GM19043 (cell line): Measurements from ENCODE around the gene RUNDC3A.
A peak's percentile ranks its signal among the peaks of the same experiment; 100 is the strongest.
"Not testable (repeated sequence)": the region's sequence is repeated elsewhere in the genome, so short reads cannot be mapped to it uniquely, and the experiment has no call there.

Experiments used
- ATAC-seq: cut with Tn5 transposase; IDR thresholded peaks from one replicate; pipeline ENCODE4 v1.9.1; 2021; ENCODE audit warnings: low read depth; ENCODE audit not compliant: unreplicated experiment

Gene RUNDC3A

DNA sequence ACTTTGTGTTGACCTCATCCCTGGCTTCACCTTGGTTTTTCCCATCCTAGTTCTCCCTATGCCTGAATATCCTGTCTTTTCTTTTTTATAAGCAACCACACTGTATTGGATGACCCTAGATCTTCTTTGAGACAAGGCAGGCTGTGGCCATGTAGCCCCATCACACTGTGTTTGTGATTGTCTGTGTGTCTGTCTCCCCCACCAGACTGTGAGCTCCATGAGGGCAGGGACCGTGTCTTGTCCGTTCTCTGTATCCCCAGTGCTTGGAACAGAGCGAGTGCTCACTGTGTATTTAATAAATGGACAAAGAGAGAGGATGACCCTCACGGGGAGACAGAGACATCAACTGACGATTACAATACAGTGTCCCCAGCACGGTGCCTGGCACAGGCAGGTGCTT is 9.1 kb downstream of the RUNDC3A start:
- no peak for ATAC-seq

DNA sequence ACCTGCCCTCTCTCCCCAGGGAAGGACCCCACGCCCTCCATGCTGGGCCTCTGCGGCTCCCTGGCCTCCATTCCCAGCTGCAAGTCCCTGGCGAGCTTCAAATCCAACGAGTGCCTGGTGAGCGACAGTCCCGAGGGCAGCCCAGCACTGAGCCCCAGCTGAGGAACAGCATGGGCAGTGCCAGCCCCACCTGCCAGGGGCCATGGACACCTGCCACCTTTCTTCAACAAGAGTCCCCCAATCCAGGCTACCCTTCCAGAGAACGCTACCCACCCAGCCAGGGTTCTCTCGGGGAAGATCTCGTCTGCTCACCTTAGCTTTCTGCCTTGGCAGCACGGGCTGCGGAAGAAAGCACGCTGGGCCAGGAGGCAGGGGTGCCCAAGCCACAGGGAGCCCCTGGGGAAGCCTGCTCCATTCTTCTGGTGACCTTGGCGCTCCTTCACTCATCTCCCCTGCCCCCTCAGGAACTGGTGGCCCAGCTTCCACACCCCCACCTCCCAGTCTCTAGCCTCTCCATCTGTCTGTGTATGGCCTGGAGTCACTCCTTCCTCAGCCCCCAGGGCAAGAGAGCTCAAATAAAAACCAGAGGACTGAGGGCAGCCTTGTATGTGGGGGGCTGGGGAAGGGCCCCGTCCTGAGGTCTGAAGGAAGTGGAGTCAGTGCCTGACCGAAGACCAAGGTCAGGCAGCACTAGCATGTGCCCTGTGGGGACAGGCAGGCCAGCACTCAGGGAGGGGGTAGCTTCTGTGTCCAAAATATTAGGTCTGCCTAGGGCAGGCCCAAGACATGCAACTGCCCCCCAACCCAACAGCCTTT is 9.9 kb downstream of the RUNDC3A start:
- ATAC-seq = no peak

DNA sequence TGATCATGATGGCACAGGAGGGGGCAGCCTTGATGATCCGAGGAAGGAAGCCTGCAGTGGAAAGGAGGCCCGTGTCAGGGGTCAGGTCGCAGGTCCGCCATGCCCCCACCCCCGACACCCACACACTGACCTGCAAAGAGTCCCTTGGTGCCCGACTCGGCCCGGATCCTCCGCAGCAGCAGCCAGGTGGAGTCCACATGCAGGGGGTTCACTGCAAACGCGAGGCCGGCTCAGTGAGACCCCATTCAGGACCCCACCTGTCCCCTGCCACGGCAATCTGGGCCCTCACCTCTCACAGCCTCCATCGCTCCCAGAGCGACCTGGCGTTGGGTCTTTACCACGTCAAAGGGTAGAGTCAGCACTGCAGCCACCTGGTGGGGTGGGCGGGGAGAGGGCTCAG is 11.7 kb downstream of the RUNDC3A start:
- no peak for ATAC-seq

DNA sequence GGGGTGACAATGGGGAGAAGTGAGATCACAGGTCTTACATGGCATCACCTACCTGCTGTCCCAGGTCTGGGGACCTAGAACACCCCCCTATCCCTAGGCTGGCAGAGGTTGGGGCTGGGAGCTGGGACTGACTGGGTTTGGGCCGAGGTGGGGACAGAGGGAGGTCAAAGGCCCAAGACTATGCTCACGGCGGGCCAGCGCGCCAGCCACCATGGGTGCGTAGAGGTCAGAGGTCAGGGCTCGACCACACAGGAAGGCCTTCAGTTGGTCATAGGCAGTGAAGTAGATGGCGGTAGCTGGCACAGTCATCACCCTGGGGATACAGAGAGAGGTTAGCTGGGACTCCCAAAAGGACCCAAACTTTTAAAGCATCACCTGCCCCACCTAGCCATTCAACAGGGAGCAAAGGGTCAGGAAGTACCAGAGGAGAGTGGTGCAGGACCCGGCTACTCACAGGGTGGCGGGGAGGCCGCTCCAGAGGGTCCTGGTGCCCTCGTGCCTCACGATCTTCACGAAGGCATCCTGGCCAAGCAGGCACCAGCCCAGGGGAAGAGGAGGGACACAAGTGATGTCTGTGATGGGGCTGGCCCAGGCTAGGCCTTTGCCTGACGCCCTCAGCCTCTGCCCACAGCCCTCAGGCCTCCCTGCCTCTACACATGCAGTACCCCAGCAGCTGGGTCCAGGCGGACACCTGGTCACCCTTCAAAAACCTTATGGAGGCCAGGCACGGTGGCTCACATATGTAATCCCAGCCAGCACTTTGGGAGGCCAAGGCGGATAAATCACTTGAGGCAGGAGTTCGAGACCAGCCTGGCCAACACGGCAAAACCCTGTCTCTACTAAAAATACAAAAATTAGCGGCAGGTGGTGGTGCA is 13.1 kb downstream of the RUNDC3A start:
- no peak for ATAC-seq

DNA sequence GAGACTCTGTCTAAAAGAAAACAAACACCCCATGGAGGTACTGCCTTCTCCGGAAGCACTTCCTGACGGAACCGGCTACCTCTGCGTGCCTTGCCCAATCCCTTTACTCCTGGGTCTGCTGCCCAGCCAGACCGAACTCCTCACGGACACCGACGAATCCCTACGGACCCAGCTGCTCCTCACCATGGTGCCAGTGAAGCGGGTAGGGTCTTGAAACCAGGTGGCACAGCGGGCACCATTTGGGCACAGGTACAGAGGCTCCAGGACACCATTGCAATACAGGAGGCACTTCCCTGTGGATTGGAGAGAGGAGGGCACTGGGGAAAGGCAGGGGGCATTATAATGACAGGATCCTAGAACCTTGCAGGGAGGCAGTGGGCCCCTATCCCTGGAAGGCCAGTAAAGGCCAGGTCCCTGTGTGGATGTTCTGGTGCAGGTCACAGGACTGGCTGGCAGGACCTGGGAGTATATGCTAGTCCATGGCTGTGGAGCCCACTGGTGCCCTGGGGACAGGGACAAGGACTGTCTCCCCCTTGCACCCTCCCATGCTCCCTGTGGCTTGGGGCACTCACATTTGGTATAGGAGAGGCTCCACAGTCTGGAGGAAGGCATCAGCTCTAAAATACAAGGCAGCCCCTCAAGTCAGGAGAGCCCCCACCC is 14.0 kb downstream of the RUNDC3A start:
- no peak for ATAC-seq

DNA sequence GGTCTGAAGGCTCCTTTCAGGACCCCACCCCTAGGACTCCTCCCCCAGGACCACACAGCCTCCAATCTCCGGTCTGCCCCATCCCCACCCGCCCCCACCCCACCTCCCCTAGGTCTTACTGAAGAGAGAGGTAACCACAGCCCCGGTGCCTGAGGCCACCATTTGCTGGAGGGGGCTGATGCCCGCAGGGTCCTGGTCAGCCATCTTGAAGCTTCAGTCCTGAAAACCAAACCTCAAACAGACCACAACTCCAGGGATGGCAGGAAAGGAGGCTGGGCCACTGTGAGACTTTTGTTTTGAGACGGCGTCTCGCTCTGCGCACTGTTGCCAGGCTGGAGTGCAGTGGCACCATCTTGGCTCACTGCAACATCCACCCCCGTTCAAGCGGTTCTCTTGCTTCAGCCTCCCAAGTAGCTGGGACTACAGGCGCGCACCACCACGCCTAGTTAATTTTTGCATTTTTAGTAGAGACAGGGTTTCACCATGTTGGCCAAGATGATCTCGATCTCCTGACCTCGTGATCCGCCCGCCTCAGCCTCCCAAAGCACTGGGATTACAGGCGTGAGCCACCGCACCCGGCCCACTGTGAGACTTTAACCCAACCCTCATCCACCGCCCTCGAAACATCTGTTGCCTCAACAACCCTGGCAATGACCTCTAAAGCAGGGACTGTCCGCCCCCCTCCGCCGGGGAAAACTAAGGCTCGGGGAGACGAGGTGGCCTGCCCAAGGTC is 15.1 kb downstream of the RUNDC3A start:
- ATAC-seq = no peak

DNA sequence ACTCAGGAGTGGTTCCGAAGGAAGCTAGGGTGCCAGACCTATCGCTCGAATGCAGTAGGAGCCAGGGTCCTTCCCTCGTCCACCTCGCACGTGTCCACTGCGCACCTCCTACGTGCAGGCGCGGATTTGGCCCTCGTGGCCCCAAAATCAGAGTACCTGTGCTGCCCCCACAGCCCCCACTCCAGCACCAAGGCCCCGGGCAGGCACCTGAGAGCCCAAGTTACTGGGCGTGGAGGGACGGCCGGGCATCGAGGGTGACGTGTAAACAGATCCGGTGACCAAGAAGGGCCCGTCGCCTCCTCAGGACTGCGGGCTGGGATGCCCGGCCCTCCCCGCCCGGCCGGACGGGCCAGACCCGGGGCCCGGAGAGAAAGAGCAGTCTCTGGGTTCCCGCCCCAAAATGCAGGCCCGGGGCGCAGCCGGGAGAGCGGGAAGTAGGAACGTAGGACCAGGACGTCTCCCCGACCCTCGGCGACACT is 15.7 kb downstream of the RUNDC3A start:
- no peak for ATAC-seq

DNA sequence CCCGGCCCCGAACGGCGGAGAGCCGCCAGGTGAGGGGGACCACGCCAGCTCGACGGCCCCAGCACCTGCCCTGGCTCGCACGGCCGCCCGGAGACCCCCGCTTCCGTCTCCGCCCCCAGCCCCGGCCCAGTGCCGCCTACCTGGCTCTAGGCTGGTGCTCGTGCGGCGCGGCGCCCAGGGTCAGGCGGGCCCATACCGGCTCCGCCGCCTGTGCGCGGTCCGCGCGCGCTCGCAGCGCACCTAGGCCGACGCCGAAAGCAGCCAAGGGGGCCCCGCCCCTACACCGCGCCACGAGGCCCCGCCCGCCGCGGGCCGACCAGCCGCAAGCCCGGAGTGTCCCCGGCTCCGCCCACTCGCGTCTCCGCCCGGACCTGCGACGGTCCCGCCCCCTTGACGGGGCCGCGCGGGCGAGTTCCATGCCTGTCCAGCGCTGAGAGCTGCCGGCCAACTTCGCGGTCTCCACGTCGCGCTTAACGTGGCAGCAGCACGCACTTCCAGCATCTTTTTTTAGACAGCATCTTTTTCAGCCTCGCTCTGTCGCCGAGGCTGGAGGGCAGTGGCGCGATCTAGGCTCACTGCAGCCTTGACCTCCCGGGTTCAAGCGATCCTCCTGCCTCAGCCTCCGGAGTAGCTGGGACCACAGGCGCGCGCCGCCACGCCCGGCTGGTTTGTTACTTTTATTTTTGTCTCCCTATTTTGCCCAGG is 16.3 kb downstream of the RUNDC3A start, which contains the start of gene SLC25A39:
SLC25A39 (minus strand) TSS at position 253 of the 705 bp plus-strand sequence. CDS start 1,261 bp downstream, outside the sequence.
- peak; percentile 49 for ATAC-seq

DNA sequence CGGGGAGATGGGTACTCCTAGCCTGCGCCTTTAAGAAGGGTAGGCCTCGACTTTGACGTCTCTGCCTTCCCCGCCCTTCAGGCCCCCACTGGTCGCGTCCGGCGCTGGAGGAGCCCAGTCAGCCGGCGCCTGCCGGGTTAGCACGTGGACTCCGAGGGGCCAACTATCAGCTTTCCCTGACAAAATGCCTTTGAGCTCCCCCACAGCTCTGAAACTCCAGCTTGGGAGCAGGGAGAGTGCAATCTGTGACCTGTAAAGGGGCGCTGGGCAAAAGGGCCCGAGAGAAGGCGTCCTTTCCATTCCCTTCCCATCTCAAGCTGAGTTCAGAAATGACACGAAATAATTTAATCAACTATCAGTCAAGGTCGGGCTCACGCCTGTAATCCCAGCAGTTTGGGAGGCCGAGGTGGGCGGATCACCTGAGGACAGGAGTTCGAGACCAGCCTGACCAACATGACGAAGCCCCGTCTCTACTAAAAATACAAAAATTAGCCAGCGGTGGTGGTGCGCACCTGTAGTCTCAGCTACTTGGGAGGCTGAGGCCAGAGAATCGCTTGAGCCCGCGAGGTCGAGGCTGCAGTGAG is 18.6 kb downstream of the RUNDC3A start:
- ATAC-seq = peak; percentile 63

DNA sequence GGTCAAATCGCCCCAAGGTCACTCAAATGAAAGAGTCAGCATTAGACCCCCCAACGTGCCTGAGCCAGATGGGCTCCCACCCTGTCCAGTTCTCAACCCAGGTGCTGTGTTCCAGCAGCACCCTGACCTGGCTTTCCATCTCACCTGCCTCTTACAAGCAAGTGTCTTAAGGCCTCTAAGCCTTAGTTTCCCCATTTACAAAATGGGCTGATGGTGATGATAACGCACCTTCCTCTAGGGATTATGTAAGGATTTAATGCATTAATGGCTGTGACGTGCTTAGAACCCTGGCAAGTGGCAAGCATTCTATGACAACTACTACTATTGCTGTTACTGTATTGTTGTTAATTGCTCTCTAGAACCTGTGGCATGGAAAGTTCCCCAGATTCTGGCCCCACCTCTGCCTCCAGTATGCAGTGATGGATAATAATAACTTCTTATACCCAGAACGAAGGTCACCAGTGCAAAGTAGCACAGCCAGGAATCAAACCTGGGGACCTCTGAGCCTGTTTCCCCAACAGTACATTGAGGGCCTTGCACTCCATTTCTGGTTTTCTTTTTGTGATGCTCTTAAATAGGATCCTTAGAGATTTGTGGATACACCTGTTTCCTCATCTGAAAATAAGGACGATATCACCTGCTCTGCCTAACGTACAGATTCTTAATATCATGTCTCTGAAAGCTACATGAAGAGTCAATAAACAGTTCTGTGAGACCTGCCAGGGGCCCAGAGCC is 19.5 kb downstream of the RUNDC3A start:
- ATAC-seq = no peak

DNA sequence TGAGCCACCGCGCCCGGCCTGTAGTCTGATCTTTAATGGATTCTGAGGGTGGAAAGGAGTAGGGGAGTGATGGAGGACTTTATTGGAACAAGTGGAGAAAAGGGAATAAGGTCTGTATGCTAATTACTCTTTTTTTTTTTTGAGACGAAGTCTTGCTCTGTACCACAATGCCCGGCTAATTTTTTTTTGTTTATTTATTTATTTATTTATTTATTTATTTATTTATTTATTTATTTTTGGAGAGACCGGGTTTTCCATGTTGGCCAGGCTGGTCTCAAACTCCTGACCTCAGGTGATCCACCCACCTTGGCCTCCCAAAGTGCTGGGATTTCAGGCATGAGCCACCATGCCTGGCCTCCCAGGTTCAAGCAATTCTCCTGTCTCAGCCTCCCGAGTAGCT is 21.1 kb downstream of the RUNDC3A start:
- not testable (repeated sequence) for ATAC-seq

DNA sequence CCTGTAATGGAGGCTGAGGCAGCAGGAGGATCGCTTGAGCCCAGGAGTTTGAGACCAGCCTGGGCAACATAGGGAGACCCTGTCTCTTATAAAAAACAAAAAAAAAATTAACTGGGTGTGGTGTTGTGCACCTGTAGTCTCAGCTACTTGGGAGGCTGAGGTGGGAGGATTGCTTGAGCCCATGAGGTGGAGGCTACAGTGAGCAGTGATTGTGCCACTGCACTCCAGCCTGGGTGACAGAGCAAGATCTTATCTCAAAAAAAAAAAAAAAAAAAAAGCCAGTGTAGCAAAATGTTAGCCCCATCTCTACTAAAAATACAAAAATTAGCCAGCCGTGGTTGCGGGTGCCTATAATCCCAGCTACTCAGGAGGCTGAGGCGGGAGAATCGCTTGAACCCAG is 21.9 kb downstream of the RUNDC3A start:
- not testable (repeated sequence) for ATAC-seq

DNA sequence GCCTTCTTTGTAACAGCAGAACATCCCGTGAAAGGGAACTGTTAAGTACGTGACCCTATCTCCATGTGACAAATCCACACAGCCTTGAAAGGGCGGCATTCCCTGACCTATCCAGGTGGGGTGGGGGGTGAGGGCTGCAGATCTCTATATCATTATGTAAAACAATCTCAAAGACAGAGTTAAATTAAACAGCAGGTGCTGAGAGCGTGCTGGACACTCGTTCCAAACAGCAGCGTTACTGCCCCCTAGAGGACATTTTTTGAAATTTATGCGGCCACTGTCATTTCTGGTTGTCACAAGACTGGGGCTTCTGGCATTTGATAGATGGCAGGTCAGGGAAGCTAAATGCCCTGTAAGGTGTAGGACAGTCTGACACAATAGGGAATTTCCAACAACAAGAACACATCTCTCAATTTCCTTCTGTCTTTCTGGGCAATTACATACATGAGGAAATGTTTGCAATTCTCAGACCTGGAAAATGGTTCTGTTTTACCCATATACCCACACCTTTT is 22.9 kb downstream of the RUNDC3A start:
- ATAC-seq = no peak

DNA sequence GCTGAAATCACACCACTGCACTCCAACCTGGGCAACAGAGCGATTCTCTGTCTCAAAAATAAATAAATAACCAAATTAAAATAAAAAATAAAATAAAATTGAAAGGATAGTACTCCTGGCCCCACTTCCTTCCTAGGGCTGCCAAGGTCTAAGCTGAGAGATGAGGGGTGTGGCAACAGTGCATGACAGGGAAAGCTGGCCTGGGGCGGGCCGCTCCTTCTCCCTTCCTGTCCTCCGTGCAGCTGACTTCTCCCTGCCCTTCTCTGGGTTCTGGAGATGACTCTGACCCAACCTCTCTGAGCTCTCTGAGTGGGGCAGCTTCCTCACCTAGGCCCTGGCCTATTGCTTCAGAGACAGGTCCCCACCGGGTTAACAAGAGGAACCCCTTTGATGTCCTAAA is 25.0 kb downstream of the RUNDC3A start:
- no peak for ATAC-seq

DNA sequence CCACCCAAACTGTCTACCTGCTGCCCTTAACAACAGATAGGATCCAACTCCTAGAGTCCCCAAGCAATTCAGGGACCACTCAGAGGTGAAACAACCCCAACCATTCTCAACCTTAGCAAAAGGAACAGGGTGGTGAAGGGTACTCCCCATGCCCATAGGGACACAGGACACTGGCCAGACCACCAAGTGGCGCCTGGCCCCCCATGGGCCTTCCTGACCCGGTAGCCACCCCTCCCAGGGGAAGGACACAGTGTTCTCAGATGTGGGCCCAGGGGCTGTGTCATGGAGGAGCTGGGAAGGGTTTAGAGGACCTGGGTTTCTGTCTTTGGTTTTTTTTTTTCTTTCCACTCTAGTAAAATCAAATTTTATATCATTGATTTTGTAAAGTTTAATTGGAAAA is 25.9 kb downstream of the RUNDC3A start:
- ATAC-seq = no peak

DNA sequence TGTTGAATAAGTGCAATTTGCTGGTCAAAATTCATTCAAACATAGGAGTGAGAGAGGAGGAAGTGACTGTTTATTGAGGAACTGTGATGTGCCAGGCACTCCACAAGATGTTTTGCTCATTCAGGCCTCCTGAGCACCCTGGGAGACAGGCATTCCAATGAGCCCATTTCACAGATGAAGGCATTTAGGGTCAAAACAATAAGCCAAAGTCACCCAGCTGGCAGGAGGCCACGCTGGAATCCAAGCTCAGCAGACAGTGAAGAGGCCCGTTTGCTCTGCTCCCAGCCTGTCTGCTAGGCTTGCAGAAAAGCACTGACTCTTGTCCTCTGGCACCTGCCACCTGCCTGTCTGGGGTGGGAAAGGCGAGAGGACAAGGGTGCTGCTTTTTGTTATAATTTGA is 26.3 kb downstream of the RUNDC3A start:
- no peak for ATAC-seq

DNA sequence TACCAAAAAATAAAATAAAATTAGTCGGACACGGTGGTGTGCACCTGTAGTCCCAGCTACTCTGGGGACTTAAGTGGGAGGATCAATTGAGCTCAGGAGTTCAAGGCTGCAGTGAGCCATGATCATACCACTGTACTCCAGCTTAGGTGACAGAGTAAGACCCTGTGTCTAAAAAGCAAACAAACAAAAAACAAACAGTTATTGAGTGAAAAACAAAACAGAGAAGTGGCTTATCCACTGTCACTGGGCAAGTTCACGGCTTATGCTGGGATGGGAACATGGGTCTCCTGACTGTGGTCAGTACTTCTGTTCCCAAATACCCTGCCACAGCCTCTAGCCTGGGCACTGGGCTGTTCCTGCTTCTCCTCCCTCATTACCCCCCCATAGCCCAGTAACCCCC is 27.2 kb downstream of the RUNDC3A start:
- no peak for ATAC-seq

DNA sequence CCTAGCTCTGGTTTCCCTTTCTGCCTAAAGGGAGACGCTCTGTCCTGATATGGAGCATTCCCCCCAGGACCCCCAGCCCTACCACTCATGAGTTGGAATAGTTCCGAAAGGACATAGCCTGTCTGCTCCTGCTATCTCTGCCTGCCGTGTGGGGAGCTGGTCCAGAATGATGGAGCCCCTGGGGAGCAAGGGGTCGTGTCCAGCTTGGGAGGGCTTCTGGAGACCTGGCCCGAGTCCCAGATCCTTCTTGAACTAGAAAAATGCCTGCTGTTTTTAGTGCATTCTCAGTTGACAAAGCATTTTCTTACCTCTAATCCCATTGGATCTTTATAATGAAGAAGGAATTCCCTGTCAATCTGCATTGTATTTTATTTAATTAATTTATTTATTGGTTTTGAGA is 27.6 kb downstream of the RUNDC3A start:
- ATAC-seq = no peak
